DND-41 (cell line): ENCODE measurements around the gene GPR42.

Source experiments
- ATAC-seq: fragments of 200-7000 bp; cut with Tn5 transposase; 3 replicates; pipeline ENCODE4 v1.9.1; 2021; ENCODE audit warnings: low read depth; ENCODE audit not compliant: insufficient read depth
- DNase-seq: peaks from one replicate; pipeline ENCODE4 v3.0.0-alpha.2; 2020
- H2AFZ ChIP-seq: 2 replicates; pipeline ENCODE4 v1.6.0; 2012; ENCODE audit warnings: low read depth, low read length
- H3K27ac ChIP-seq: 2 replicates; pipeline ENCODE4 v1.5.1; 2012; ENCODE audit warnings: low read length, inconsistent platforms
- H3K27me3 ChIP-seq: fragments of 200-600 bp; sonication (generic); 2 replicates; pipeline ENCODE4 v1.6.0; 2012; ENCODE audit warnings: low read length, mild to moderate bottlenecking, inconsistent platforms; ENCODE audit not compliant: insufficient read depth, poor library complexity
- H3K36me3 ChIP-seq: 2 replicates; pipeline ENCODE4 v1.5.1; 2012; ENCODE audit warnings: low read length, inconsistent platforms; ENCODE audit not compliant: insufficient read depth
- H3K4me1 ChIP-seq: 2 replicates; pipeline ENCODE4 v1.5.1; 2012; ENCODE audit warnings: mild to moderate bottlenecking, low read length; ENCODE audit not compliant: insufficient read depth
- H3K4me2 ChIP-seq: 2 replicates; pipeline ENCODE4 v1.6.0; 2012; ENCODE audit warnings: mild to moderate bottlenecking, moderate library complexity, low read length, inconsistent platforms; ENCODE audit not compliant: insufficient read depth
- H3K4me3 ChIP-seq, 2 experiments: fragments of 200-600 bp in 1 of 2; shearing (Covaris generic) in 1 of 2; 2 replicates each; pipeline ENCODE4 v1.5.1; 2012 to 2016; ENCODE audit warnings: inconsistent platforms in 2 of 2, low read length in 2 of 2, mild to moderate bottlenecking in 2 of 2, low read depth in 1 of 2, moderate library complexity in 1 of 2
- H3K79me2 ChIP-seq: 2 replicates; pipeline ENCODE4 v1.6.0; 2012; ENCODE audit warnings: low read length, inconsistent platforms; ENCODE audit not compliant: insufficient read depth
- H3K9ac ChIP-seq: 2 replicates; pipeline ENCODE4 v1.6.0; 2012; ENCODE audit warnings: low read depth, mild to moderate bottlenecking, inconsistent platforms, low read length, moderate library complexity
- H3K9me3 ChIP-seq: 2 replicates; pipeline ENCODE4 v1.5.1; 2012; ENCODE audit warnings: low read length, moderate library complexity, mild to moderate bottlenecking, inconsistent platforms; ENCODE audit not compliant: insufficient read depth, severe bottlenecking
- H4K20me1 ChIP-seq: 2 replicates; pipeline ENCODE4 v1.6.0; 2012; ENCODE audit warnings: low read length; ENCODE audit not compliant: insufficient read depth
- EZH2 ChIP-seq: IDR thresholded peaks from 3 replicates; pipeline ENCODE4 v1.6.1; 2012; ENCODE audit warnings: borderline replicate concordance, low read depth, mild to moderate bottlenecking, moderate library complexity, low read length, inconsistent platforms; ENCODE audit not compliant: severe bottlenecking
- TF ChIP-seq, protein P1 (sequence below): IDR thresholded peaks from 2 replicates; pipeline ENCODE4 v1.5.1; 2012; ENCODE audit warnings: borderline replicate concordance, low read length, moderate library complexity, mild to moderate bottlenecking; ENCODE audit not compliant: poor library complexity, severe bottlenecking; ENCODE audit errors: extremely low read depth

The GPR42 gene

DNA sequence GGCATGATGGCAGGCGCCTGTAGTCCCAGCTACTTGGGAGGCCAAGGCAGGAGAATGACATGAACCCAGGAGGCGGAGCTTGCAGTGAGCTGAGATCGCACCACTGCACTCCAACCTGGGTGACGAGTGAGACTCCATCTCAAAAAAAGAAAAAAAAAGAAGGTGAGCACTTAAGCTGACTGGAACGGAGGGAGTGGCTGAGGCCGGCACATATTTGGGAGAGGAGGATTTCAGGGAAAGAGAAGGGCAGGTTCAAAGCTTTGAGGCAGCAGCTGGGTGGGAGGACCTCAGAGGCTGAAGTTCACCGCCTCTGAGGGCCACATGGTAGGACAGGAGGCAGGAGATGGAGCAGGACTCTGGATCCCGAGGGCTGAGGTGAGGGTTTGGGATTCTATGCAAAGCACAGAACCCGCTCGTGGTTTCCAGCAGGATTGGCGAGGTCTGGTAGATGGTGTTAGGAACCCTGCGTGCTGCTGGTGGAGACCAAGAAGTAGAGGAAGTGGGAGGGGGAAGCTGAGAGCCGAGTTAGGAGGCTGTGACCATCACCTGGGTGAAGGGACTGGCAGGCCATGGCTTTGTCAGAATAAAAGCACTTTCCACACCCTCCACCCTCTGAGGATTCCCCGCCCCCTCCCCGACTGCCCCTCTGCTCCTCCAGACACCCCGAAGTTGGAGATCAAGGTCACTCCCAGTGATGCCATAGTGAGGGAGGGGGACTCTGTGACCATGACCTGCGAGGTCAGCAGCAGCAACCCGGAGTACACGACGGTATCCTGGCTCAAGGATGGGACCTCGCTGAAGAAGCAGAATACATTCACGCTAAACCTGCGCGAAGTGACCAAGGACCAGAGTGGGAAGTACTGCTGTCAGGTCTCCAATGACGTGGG is 33.5 kb upstream of the GPR42 start:
- ATAC-seq (no peak), DNase-seq (no peak)
- no peaks in the 10 kb centered on the region for H3K36me3 ChIP-seq
- H3K79me2 ChIP-seq, result no peaks in the 10 kb centered on the region
- H3K9ac ChIP-seq, result no peak overlapping the region
- no peaks in the 10 kb centered on the region for H4K20me1 ChIP-seq
- TF ChIP-seq EZH2, result no peak
- TF ChIP-seq, protein P1, sequence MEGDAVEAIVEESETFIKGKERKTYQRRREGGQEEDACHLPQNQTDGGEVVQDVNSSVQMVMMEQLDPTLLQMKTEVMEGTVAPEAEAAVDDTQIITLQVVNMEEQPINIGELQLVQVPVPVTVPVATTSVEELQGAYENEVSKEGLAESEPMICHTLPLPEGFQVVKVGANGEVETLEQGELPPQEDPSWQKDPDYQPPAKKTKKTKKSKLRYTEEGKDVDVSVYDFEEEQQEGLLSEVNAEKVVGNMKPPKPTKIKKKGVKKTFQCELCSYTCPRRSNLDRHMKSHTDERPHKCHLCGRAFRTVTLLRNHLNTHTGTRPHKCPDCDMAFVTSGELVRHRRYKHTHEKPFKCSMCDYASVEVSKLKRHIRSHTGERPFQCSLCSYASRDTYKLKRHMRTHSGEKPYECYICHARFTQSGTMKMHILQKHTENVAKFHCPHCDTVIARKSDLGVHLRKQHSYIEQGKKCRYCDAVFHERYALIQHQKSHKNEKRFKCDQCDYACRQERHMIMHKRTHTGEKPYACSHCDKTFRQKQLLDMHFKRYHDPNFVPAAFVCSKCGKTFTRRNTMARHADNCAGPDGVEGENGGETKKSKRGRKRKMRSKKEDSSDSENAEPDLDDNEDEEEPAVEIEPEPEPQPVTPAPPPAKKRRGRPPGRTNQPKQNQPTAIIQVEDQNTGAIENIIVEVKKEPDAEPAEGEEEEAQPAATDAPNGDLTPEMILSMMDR, result no peak
- no peaks in the 10 kb centered on the region for H3K27me3 ChIP-seq
- no peak overlapping the region for H3K4me2 ChIP-seq
- no peaks in the 10 kb centered on the region for H3K9me3 ChIP-seq
- no peaks in the 10 kb centered on the region for H3K4me1 ChIP-seq
- no peak overlapping the region for H2AFZ ChIP-seq
- no peak overlapping the region for H3K4me3 ChIP-seq
- H3K27ac ChIP-seq, result no peak overlapping the region

DNA sequence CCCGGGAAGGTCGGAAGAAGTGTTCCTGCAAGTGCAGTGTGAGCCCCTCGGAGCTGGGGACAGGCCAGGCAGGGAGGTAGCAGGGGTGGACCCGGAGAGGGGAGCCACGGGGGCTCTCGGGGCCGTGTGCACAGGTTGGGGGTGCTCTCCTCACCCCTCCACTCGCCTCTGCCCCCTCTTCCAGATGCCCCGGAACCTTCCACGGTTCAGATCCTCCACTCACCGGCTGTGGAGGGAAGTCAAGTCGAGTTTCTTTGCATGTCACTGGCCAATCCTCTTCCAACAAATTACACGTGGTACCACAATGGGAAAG is 32.9 kb upstream of the GPR42 start:
- Histone ChIP-seq H3K4me2 (no peak overlapping the region), H4K20me1 (no peaks in the 10 kb centered on the region), H3K9ac (no peak overlapping the region), H3K27ac (no peak overlapping the region), H3K27me3 (no peaks in the 10 kb centered on the region), H3K4me1 (no peaks in the 10 kb centered on the region), H3K79me2 (no peaks in the 10 kb centered on the region), H3K36me3 (no peaks in the 10 kb centered on the region), H3K9me3 (no peaks in the 10 kb centered on the region), H3K4me3 (no peak overlapping the region), H2AFZ (no peak overlapping the region)
- ATAC-seq, result no peak
- TF ChIP-seq, protein P1, result no peak
- DNase-seq, result no peak

DNA sequence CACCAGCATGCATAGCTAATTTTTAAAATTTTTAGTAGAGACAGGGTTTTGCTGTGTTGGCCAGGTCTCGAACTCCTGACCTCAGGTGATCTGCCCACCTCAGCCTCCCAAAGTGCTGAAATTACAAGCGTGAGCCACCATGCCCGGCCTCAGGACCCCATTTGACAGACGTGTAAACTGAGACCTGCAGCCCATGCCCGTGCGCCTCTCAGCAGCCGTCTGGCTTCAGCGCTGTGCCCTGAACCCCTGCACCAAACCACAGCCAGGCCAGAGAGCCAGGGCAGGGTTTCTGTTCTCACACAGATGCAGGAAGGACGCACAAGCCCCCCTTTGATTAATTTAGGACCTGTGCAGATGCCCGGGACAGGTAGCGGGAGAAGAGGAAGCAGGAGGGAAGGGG is 30.4 kb upstream of the GPR42 start:
- no peaks in the 10 kb centered on the region for H3K4me1 ChIP-seq

More for the DNA sequence above, 30.4 kb upstream of the GPR42 start:
- Histone ChIP-seq H3K36me3 (no peaks in the 10 kb centered on the region), H4K20me1 (no peaks in the 10 kb centered on the region), H3K27me3 (no peaks in the 10 kb centered on the region), H3K27ac (no peak overlapping the region), H2AFZ (no peak overlapping the region), H3K4me3 (no peak overlapping the region), H3K9me3 (no peaks in the 10 kb centered on the region), H3K4me2 (no peak overlapping the region), H3K79me2 (no peaks in the 10 kb centered on the region), H3K9ac (no peak overlapping the region)
- no peak for TF ChIP-seq EZH2
- TF ChIP-seq, protein P1, result no peak
- ATAC-seq (no peak), DNase-seq (no peak)
